Esophagus muscularis mucosa (tissue), 4 donors: ENCODE data around the gene TRPV4. TPM values are rescaled to one million over a fixed set of nuclear protein-coding genes. Genes with fewer than 3 reads are reported as not detected.
A peak's percentile ranks its signal among the peaks of the same experiment; 100 is the strongest.

Experiments used
- DNase-seq: peaks from one replicate; pipeline ENCODE4 v3.0.0-alpha.2; 2017; ENCODE audit errors: extremely low spot score
- H3K27ac ChIP-seq, 4 donors: fragments of 200-600 bp; sonication (generic); replicated peaks in 1 of 4; 1 replicate in 3 of 4; 2 replicates in 1 of 4; pipeline ENCODE4 v1.5.1; 2016 to 2019; ENCODE audit warnings: mild to moderate bottlenecking in 1 of 4
- H3K27me3 ChIP-seq, 4 donors: fragments of 200-600 bp; sonication (generic); one replicate each; pipeline versions ENCODE4 v1.5.1 to v1.6.0; 2016 to 2019
- H3K36me3 ChIP-seq, 4 donors: fragments of 200-600 bp; sonication (generic); one replicate each; pipeline ENCODE4 v1.5.1; 2016 to 2019
- H3K4me1 ChIP-seq, 4 donors: fragments of 200-600 bp; sonication (generic); one replicate each; pipeline ENCODE4 v1.5.1; 2016 to 2019
- H3K4me3 ChIP-seq, 4 donors: fragments of 200-600 bp; sonication (generic); 1 replicate in 2 of 4; 2 replicates in 2 of 4; pipeline ENCODE4 v1.5.1; 2016 to 2019; ENCODE audit warnings: mild to moderate bottlenecking in 4 of 4, moderate library complexity in 1 of 4
- H3K9me3 ChIP-seq, 4 donors: fragments of 200-600 bp; sonication (generic); 1 replicate in 3 of 4; 2 replicates in 1 of 4; pipeline ENCODE4 v1.5.1; 2016 to 2019
- EP300 ChIP-seq: sonication (generic); formaldehyde crosslinking; IDR thresholded peaks from one replicate; pipeline ENCODE4 v1.6.1; 2017; ENCODE audit warnings: antibody characterized with exemption
- POLR2A ChIP-seq: fragments of 450-650 bp; IDR thresholded peaks from one replicate; pipeline ENCODE4 v1.6.1; 2017; ENCODE audit warnings: antibody characterized with exemption, moderate library complexity, mild to moderate bottlenecking, low read depth
- POLR2AphosphoS5 ChIP-seq, 2 donors: sonication (generic); formaldehyde crosslinking; IDR thresholded peaks; one replicate each; pipeline ENCODE4 v1.6.1; 2017; ENCODE audit warnings: antibody characterized with exemption in 2 of 2
- WGBS: methylation state at CpG from one replicate; pipeline ENCODE4 v1.1.5; 2018; 5-methylcytosine and 5-hydroxymethylcytosine counted together
- intact Hi-C: fragments of 100-400 bp; cut with DNase I; formaldehyde crosslinking; loops from one replicate; pipeline ENCODE4 v1.15.1; 2023
- total RNA-seq, 4 donors: library from RNA; depleted of rRNA; stranded (reverse); fragments of >200 nt; gene quantifications; one replicate each; pipeline versions ENCODE4 v1.1.0 to v1.2.1, GENCODE V29; 2016
- TF ChIP-seq, protein P1 (sequence below), 3 experiments: fragments of 200-600 bp in 2 of 3; fragments of 450-650 bp in 1 of 3; sonication (generic) in 2 of 3; IDR thresholded peaks; one replicate each; pipeline ENCODE4 v1.5.1; 2017 to 2019; ENCODE audit warnings: antibody characterized with exemption in 3 of 3, mild to moderate bottlenecking in 2 of 3, moderate library complexity in 1 of 3

The TRPV4 gene
- total RNA-seq, 4 donors from 2014 or later: under 0.01 to 0.63 (median 0.35) TPM

DNA sequence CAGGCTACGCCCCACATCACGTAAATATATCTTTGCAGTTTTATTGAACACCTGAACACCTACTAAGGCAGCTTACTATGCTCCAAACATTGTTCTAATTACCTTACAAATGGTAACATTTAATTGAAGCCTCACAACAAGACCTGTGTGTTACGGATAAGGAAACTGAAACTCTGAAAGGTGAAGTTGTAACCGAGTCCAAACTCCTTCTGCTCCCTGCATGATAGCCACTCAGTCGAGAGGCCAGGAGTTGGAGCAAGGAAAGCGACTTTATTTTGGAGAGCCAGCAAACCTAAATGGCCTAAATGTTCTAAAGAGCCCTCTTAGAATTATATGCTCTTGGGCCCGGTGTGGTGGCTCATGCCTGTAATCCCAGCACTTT lies 12.6 kb upstream of the TRPV4 start:
- WGBS: 82% methylated on average over 7 of the region's 7 CpGs
- no peak for DNase-seq
- TF ChIP-seq POLR2A (no peak), EP300 (no peak), POLR2AphosphoS5 (IDR thresholded peaks at IDR 0.05) (no peak)
- TF ChIP-seq, protein P1, sequence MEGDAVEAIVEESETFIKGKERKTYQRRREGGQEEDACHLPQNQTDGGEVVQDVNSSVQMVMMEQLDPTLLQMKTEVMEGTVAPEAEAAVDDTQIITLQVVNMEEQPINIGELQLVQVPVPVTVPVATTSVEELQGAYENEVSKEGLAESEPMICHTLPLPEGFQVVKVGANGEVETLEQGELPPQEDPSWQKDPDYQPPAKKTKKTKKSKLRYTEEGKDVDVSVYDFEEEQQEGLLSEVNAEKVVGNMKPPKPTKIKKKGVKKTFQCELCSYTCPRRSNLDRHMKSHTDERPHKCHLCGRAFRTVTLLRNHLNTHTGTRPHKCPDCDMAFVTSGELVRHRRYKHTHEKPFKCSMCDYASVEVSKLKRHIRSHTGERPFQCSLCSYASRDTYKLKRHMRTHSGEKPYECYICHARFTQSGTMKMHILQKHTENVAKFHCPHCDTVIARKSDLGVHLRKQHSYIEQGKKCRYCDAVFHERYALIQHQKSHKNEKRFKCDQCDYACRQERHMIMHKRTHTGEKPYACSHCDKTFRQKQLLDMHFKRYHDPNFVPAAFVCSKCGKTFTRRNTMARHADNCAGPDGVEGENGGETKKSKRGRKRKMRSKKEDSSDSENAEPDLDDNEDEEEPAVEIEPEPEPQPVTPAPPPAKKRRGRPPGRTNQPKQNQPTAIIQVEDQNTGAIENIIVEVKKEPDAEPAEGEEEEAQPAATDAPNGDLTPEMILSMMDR (IDR thresholded peaks at IDR 0.05): no peak
- Histone ChIP-seq H3K9me3 (no peaks in the 10 kb centered on the region), H3K36me3 (no peaks in the 10 kb centered on the region), H3K4me1 (peaks cover 0 to 9% (median 8%) of the 10 kb centered on the region in 4 donors), H3K27ac (no peak overlapping the region), H3K4me3 (peak overlapping the region in 2 of 4 donors; percentile 27 to 50), H3K27me3 (no peaks in the 10 kb centered on the region)
- intact Hi-C loops: loop anchor here (1.0 kb wide), 1 partner anchor 41 kb away; no protein-coding TSS in a partner anchor

DNA sequence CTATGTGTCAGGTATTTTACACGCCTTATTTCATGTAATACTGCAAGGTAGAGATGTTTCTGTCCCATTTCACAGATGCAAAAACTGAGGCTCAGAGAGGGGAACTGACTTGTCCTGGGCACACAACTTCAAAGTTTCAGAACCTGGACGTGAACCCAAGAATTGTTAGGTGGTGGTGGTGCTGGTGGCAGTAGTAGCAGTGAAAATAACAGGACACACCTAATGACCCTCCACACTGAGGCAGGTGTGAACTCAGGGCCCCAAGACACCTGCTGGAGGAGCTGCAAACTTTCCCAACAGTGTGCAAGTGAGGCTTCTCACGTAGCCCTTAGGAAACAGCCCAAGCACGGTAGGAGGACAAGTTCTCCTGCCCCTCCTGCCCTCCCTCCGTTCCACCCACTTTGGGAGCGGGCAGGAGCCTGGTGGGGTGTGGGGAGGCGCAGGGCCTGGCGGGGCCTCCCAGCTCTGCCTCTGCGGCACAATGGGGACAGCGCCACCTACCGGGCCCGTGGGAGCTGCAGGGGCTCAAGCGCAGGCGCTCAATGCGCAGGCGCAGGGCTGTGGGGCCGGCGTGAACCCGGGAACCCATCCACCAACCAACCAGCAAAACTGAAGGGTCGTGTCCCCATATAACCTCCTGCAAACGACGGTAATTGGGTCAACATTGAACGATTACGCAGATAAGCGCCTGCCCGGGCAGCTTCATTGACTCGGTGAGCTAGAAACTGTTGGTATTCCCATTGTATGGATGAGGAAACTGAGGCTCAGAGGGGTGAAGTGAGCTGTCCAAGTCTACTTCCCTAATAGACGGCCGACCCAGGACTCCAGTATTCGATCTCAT lies 12.0 kb upstream of the TRPV4 start:
- Histone ChIP-seq H3K27me3 (no peaks in the 10 kb centered on the region), H3K4me3 (peak overlapping the region; percentile 24 to 50 (median 32)), H3K9me3 (no peaks in the 10 kb centered on the region), H3K4me1 (peaks cover 0 to 9% (median 8%) of the 10 kb centered on the region in 4 donors), H3K27ac (no peak overlapping the region), H3K36me3 (no peaks in the 10 kb centered on the region)
- peak in 1 of 2 donors; percentile 34 for TF ChIP-seq POLR2AphosphoS5 (IDR thresholded peaks at IDR 0.05)
- TF ChIP-seq POLR2A: no peak
- TF ChIP-seq EP300: no peak
- TF ChIP-seq, protein P1 (IDR thresholded peaks at IDR 0.05): peak in 2 of 3 experiments; percentile 96 to 97
- DNase-seq: no peak
- intact Hi-C loops: loop anchor here (1.0 kb wide), 1 partner anchor 40 kb away; no protein-coding TSS in a partner anchor
- 52% methylated on average over 6 of the region's 30 CpGs for WGBS

DNA sequence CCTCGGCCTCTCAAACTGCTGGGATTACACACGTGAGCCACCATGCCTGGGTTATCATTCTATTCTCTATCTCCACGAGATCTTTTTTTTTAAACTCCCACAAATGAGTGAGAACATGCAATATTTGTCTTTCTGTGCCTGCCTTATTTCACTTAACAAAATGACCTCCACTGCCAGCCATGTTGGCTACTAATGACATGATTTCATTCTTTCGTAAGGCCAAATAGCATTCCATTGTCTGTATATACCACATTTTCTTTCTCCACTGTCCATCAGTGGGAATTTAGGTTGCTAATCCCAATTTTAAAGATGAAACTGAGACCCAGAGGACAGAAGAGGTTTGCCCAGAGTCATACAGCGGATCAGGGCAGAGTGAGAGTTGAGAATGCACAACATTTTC lies 10.9 kb upstream of the TRPV4 start:
- intact Hi-C loops: no loop called here
- H3K36me3 ChIP-seq: no peaks in the 10 kb centered on the region
- TF ChIP-seq, protein P1 (IDR thresholded peaks at IDR 0.05): no peak
- TF ChIP-seq EP300 (no peak), POLR2A (no peak), POLR2AphosphoS5 (IDR thresholded peaks at IDR 0.05) (no peak)
- peaks cover 0 to 6% (median 0%) of the 10 kb centered on the region in 4 donors for H3K27me3 ChIP-seq
- no peaks in the 10 kb centered on the region for H3K9me3 ChIP-seq
- no peak for DNase-seq
- WGBS: 89% methylated on average over 5 of the region's 5 CpGs
- H3K4me1 ChIP-seq: peaks cover 0 to 9% (median 8%) of the 10 kb centered on the region in 4 donors
- no peak overlapping the region for H3K27ac ChIP-seq
- no peak overlapping the region for H3K4me3 ChIP-seq

DNA sequence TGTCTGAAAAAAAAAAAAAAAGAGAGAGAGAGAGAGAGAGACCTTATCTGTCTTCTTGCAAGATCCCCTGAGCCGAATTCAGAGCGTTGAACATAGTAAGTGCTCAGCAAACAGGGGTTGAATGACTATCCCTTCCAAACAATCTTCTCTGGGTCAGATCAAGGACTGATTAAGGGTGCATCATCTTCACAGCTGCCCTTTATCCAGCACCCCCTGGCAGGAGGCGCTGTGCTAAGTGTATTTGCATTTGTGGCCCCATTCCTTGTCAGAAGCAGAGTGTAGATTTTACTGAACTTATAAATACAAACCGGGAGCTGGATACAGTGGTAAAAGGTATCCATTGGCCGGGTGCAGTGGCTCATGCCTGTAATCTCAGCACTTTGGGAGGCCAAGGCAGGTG lies 8.8 kb upstream of the TRPV4 start:
- Histone ChIP-seq H3K27ac (no peak overlapping the region), H3K4me1 (peaks cover 0 to 9% (median 8%) of the 10 kb centered on the region in 4 donors), H3K27me3 (peaks cover 0 to 6% (median 0%) of the 10 kb centered on the region in 4 donors), H3K4me3 (no peak overlapping the region), H3K9me3 (no peaks in the 10 kb centered on the region), H3K36me3 (no peaks in the 10 kb centered on the region)
- intact Hi-C loops: no loop called here
- no peak for DNase-seq
- TF ChIP-seq, protein P1 (IDR thresholded peaks at IDR 0.05): no peak
- TF ChIP-seq EP300 (no peak), POLR2AphosphoS5 (IDR thresholded peaks at IDR 0.05) (no peak), POLR2A (no peak)
- WGBS: 88% methylated on average over 5 of the region's 5 CpGs
